ENCODE data around the gene ADD1.

Gene ADD1

GRCh38 chr4:2823671-2824328 is 19.8 kb upstream of the ADD1 start:
- DNase-seq, result no peak

DNA sequence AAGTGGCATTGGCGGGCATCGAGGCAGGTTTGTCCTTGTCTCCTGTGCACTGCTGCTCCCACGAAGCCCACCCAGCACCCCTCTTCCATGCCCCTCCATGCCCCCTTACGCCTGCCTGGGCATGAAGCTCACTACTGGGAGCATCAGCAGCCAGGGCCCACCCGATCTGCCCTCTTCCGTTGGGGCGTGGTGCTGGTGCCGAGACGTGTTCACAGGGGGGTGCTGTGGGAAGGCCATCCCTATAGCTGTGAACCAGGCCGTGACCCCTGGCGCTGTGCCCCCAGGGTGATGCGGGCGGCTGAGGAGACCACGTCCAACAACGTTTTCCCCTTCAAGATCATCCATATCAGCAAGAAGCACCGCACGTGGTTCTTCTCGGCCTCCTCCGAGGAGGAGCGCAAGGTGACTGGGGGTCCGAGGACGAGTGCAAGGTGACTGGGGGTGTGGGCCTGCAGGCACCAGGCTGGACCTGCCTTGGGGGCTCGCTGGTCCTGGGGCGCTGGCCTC is 19.3 kb upstream of the ADD1 start:
- no peak for DNase-seq

- DNase-seq, result no peak
Measured at GRCh38 chr4:2824836-2825381, 18.7 kb upstream of the ADD1 start.

GRCh38 chr4:2825740-2826139 is 17.9 kb upstream of the ADD1 start:
- DNase-seq, result no peak

GRCh38 chr4:2827071-2827873 is 16.4 kb upstream of the ADD1 start:
- no peak for DNase-seq

DNA sequence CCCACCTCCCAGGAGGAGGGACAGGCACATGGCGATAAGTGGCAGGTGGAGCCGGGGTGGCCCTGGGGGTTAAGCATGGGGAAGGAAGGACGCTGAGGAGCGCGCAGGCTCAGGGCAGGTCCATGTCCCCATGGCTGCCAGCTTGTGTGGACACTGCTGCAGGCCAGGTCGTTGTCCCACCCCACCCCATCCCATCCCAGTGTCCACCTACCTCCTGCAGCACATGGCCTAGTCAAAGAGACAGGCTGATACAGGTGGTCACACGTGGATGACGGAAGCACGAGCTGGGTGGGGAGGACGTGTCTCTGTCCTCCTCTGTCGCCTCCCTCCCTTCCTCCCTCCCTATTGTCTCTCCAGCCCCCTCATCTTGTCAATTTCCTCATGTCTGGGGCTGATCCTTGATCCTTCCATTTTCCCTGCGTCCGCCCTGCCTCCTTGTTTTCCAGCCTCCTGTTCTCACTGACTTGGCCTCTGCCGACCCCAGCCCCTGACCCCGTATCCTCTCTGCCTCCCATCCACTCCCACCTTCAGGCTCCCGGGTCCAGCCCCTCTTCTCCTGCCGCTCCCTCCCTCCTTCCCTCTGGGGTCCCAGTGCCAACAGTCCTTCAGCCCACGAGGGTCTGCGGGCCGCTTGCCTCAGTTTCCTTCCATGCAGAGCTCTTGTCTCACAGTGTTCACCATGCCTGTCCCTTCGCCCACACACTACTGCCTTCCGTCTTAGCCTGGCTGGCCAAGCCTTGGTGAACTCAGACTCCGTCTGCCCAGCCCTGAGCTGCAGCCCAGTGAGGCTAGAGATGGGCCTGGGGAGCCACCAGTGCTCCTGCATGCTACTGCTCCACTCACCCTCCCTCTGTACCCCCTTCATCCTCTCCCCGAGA is 15.5 kb upstream of the ADD1 start:
- no peak for DNase-seq

DNA sequence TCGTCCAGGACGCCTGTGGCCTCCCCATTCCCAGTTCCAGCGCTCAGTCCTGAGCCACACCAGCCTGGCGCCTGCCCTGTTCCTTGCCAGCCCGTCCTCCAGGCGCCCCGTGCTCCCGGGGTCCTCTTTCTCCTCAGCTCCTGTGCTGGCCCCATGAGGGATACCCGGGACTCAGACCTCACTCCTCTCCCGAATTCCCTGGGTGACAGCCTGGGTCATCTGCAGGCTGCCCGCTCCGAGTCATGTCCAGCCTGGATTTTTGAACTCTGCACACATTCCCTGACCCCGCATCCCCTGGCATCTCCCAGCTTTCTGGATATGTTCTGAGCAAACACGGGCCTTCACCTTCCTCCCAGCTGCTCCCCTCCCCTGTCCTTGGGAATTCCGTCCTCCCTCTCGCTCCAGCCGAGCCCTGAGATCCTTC is 14.9 kb upstream of the ADD1 start:
- DNase-seq, result no peak

DNA sequence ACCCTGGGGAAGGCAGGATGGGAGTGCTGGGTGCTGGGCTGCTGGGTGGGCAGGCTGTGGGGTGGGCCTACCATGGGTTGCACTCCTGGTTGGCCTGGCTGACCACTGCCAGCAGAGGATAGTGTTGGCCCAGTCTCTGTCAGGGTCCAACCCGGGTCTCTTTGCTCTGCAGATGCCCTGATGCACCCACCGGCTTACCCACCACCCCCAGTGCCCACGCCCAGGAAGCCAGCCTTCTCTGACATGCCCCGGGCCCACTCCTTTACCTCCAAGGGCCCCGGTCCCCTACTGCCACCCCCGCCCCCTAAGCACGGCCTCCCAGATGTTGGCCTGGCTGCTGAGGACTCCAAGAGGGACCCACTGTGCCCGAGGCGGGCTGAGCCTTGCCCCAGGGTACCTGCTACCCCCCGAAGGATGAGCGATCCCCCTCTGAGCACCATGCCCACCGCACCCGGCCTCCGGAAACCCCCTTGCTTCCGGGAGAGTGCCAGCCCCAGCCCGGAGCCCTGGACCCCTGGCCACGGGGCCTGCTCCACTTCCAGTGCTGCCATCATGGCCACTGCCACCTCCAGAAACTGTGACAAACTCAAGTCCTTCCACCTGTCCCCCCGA is 14.2 kb upstream of the ADD1 start:
- no peak for DNase-seq

- no peak for DNase-seq
Measured at GRCh38 chr4:2829933-2830451, 13.7 kb upstream of the ADD1 start.

- no peak for DNase-seq
Measured at GRCh38 chr4:2830632-2831610, 12.7 kb upstream of the ADD1 start.

GRCh38 chr4:2831611-2832308 is 11.9 kb upstream of the ADD1 start:
- no peak for DNase-seq

- no peak for DNase-seq
Measured at GRCh38 chr4:2832309-2832980, 11.2 kb upstream of the ADD1 start.

DNA sequence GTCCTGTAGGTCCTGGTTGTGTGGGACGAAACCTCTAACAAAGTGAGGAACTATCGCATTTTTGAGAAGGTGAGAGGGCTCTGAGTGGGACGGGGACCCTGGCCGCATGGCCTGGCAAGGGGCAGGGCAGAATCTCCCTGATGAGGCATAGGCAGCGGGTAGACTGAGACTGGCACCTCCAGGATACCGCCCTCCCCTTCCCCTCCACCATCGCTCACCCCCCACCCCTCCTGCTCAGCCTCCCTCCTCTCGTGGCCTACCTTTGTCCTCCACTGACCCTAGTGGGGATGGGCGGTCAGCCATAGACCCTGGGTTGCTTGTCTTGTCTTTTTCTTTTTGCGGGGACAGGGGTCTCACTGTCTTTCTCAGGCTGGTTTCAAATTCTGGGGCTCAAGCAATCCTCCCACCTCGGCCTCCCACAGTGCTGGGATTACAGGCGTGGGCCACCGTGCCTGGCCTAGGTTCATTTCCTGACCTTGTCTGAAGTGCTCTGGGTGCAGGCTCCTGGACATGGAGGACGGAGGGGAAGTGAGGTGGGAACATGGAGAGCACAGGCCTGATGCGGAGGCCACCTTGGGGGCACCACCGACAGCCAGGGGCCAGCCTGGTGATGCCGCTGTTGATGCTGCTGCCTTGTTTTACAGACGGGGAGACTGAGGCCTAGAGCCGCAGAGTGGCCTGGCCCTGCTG is 10.5 kb upstream of the ADD1 start:
- DNase-seq, result no peak

GRCh38 chr4:2833671-2834000 is 10.0 kb upstream of the ADD1 start:
- no peak for DNase-seq

DNA sequence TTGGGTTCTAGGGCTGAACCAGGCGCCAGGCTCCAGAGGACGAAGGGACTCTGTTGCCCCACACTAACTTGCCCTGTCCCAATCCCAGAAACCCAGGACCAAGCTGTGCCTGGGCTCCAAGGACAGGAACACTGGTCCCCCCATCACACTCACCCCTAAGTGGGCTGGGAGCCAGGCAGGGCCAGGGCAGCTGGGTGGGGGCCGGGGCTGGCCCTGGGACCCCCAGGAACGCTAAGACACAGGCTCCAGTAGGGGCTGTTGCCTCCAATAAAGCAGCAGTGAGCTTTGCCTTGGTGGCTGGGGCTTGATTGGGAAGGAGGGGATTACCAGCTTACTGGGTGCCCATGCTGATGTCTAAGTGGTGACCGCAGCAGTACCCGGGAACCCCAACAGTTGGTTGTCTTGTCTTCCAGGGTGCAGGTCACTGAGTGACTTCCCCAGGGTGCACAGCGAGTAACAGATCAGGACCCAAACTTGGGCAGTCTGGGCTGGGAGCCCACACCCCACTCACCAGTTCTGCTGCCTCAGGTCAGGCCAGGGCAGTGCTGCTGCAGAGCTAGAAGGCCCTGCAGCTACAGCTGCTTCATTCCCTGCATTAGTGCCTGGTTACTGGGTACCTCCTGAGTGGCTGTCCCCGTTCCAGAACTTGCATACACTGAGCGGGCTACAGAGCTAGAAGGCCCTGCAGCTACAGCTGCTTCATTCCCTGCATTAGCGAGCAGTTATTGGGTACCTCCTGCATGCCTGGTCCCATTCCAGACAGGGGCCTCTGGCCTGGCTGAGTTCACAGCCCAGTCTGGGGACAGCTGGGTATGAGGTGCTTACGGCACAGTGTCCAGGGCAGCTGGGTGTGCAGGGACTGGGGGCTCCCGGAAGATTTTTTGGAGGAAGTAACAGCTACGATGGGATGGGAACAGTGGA is 9.4 kb upstream of the ADD1 start:
- DNase-seq, result no peak

DNA sequence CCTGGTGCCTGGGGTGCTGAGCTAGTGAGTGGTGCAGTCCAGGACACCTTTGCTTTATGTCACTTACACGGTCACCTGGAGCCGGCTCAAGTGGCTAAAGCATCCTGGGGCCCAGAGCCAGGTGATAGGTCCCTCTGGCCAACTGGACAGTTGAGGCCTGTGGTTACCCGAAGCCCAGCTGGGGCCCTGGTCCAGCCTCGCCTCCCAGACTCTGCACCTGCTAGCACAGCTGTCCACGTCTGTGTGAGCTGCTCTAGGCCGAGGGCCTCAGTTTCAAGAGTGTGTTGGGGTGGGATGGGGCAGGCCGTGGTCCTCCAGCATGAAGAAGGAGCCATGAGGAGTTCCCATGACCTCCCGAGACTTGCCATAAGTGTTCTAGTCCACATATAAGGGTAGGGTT is 7.7 kb upstream of the ADD1 start:
- no peak for DNase-seq

- no peak for DNase-seq
Measured at GRCh38 chr4:2836391-2836859, 7.2 kb upstream of the ADD1 start.
